Keratinocyte (primary cell): Measurements from ENCODE around the gene B4GALT3. TPM values are rescaled to one million over a fixed set of nuclear protein-coding genes. Genes with fewer than 3 reads are reported as not detected.

ENCODE experiments used
- DNase-seq: peaks from one replicate; pipeline ENCODE4 v3.0.0-alpha.2; 2011; ENCODE audit warnings: low read depth, missing footprints, low spot score
- FAIRE-seq: peaks from 2 replicates; lab custom pipeline; 2011; peaks lifted over from hg19 to GRCh38; lab: Jason Lieb, UNC
- H2AFZ ChIP-seq: 2 replicates; pipeline ENCODE4 v1.6.0; 2012; ENCODE audit warnings: low read length, control low read depth, inconsistent platforms; ENCODE audit not compliant: control insufficient read depth
- H3K27ac ChIP-seq: 2 replicates; pipeline ENCODE4 v1.5.1; 2011; ENCODE audit warnings: low read length; ENCODE audit not compliant: control insufficient read depth, insufficient read depth
- H3K27me3 ChIP-seq: 3 replicates; pipeline ENCODE4 v1.6.0; 2011; ENCODE audit warnings: low read length; ENCODE audit not compliant: control insufficient read depth, insufficient read depth; ENCODE audit errors: extremely low read depth
- H3K36me3 ChIP-seq, 2 experiments: 2 replicates in 1 of 2; 3 replicates in 1 of 2; pipeline ENCODE4 v1.5.1; 2011; ENCODE audit warnings: low read length in 2 of 2, mild to moderate bottlenecking in 1 of 2; ENCODE audit not compliant: control insufficient read depth in 2 of 2, insufficient read depth in 2 of 2; ENCODE audit errors: extremely low read depth in 1 of 2
- H3K4me1 ChIP-seq: 3 replicates; pipeline ENCODE4 v1.5.1; 2011; ENCODE audit warnings: low read length; ENCODE audit not compliant: control insufficient read depth, insufficient read depth; ENCODE audit errors: extremely low read depth
- H3K4me2 ChIP-seq: 3 replicates; pipeline ENCODE4 v1.6.0; 2011; ENCODE audit warnings: low read depth, low read length; ENCODE audit not compliant: control insufficient read depth, insufficient read depth; ENCODE audit errors: extremely low read depth
- H3K4me3 ChIP-seq, 3 experiments: fragments of 200-600 bp in 1 of 3; sonication (generic) in 1 of 3; 2 replicates in 2 of 3; 3 replicates in 1 of 3; pipeline ENCODE4 v1.5.1; 2011 to 2016; ENCODE audit warnings: low read length in 3 of 3, mild to moderate bottlenecking in 3 of 3, control low read depth in 2 of 3, inconsistent platforms in 1 of 3, low read depth in 1 of 3, mixed read lengths in 1 of 3, mixed run types in 1 of 3, moderate library complexity in 1 of 3; ENCODE audit not compliant: control insufficient read depth in 2 of 3, insufficient read depth in 2 of 3; ENCODE audit errors: extremely low read depth in 1 of 3
- H3K79me2 ChIP-seq: 2 replicates; pipeline ENCODE4 v1.6.0; 2012; ENCODE audit warnings: low read length; ENCODE audit not compliant: control insufficient read depth, insufficient read depth
- H3K9ac ChIP-seq: 3 replicates; pipeline ENCODE4 v1.6.0; 2011; ENCODE audit warnings: low read length; ENCODE audit not compliant: control insufficient read depth, insufficient read depth; ENCODE audit errors: extremely low read depth
- H3K9me1 ChIP-seq: 3 replicates; pipeline ENCODE4 v1.6.0; 2011; ENCODE audit warnings: low read length; ENCODE audit not compliant: control insufficient read depth, insufficient read depth; ENCODE audit errors: extremely low read depth
- H3K9me3 ChIP-seq: 2 replicates; pipeline ENCODE4 v1.5.1; 2012; ENCODE audit warnings: low read depth, low read length; ENCODE audit not compliant: control insufficient read depth
- H4K20me1 ChIP-seq: 3 replicates; pipeline ENCODE4 v1.6.0; 2011; ENCODE audit warnings: low read length; ENCODE audit not compliant: control insufficient read depth, insufficient read depth; ENCODE audit errors: extremely low read depth
- EZH2 ChIP-seq: IDR thresholded peaks from one replicate; pipeline ENCODE4 v1.6.1; 2012; ENCODE audit warnings: inconsistent platforms, mild to moderate bottlenecking, low read length, moderate library complexity
- dilution Hi-C: fragments of 300-500 bp; cut with MboI; formaldehyde crosslinking; loops from one replicate; pipeline ENCODE4 v1.7.0; 2020; ENCODE audit warnings: low sequenced_read_pairs; ENCODE audit not compliant: extremely low pct_ligation_motif_present
- polyA plus RNA-seq, 5 experiments: library from polyadenylated mRNA; depleted of rRNA in 3 of 5; stranded (reverse) in 3 of 5; stranded (forward) in 1 of 5; unstranded in 1 of 5; fragments of >200 nt; gene quantifications; 1 replicate in 1 of 5; 2 replicates in 3 of 5; 3 replicates in 1 of 5; pipeline versions ENCODE4 v1.2.1 to v1.2.3, GENCODE V29; 2011 to 2012; ENCODE audit warnings: missing spikeins in 2 of 5, low read depth in 1 of 5, low replicate concordance in 1 of 5
- TF ChIP-seq, protein P1 (sequence below), 3 experiments: IDR thresholded peaks in 1 of 3; conservative IDR thresholded peaks in 1 of 3; optimal IDR thresholded peaks in 1 of 3; 2 replicates in 2 of 3; 3 replicates in 1 of 3; pipeline versions ENCODE3 to v1.5.1; 2011; ENCODE audit warnings: low read length in 3 of 3, mild to moderate bottlenecking in 3 of 3, moderate library complexity in 2 of 3, control low read depth in 1 of 3, inconsistent platforms in 1 of 3; ENCODE audit not compliant: insufficient read depth in 2 of 3; ENCODE audit errors: extremely low read depth in 1 of 3

Gene B4GALT3
- polyA plus RNA-seq, 1 donor (not counting 4 experiments of a cell fraction or from before 2014, with no cell fraction given), result 19.1 TPM

DNA sequence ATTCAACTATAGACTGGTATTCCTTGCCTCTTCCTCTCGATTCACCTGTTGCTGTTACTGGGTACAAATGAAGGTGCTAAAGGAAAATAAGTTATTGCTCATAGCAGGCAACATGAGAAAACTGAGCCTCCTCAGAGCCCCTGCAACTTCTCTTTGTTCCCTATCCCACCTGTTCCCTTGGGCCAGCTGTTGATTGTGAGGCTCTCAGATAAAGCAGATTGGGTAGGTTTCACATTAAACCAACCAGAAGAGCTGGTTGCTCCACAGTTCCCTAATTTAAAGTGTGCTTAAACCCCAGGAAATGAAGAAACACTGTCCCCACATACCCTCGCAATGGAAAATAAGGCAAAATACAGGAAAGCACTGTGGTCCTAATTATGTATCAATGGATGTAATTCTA, 49.7 kb downstream of the B4GALT3 start:
- Histone ChIP-seq H3K4me3 (no peak overlapping the region), H3K36me3 (peaks cover 11 to 36% of the 10 kb centered on the region in 2 experiments), H2AFZ (no peak overlapping the region), H3K9me1 (no peaks in the 10 kb centered on the region), H3K27me3 (no peaks in the 10 kb centered on the region), H3K9me3 (no peaks in the 10 kb centered on the region), H3K9ac (no peak overlapping the region), H3K27ac (no peak overlapping the region), H3K4me2 (no peak overlapping the region), H3K79me2 (peaks cover 58% of the 10 kb centered on the region), H3K4me1 (no peaks in the 10 kb centered on the region), H4K20me1 (no peaks in the 10 kb centered on the region)
- DNase-seq, result no peak
- TF ChIP-seq EZH2, result no peak
- TF ChIP-seq, protein P1, sequence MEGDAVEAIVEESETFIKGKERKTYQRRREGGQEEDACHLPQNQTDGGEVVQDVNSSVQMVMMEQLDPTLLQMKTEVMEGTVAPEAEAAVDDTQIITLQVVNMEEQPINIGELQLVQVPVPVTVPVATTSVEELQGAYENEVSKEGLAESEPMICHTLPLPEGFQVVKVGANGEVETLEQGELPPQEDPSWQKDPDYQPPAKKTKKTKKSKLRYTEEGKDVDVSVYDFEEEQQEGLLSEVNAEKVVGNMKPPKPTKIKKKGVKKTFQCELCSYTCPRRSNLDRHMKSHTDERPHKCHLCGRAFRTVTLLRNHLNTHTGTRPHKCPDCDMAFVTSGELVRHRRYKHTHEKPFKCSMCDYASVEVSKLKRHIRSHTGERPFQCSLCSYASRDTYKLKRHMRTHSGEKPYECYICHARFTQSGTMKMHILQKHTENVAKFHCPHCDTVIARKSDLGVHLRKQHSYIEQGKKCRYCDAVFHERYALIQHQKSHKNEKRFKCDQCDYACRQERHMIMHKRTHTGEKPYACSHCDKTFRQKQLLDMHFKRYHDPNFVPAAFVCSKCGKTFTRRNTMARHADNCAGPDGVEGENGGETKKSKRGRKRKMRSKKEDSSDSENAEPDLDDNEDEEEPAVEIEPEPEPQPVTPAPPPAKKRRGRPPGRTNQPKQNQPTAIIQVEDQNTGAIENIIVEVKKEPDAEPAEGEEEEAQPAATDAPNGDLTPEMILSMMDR (optimal IDR thresholded peaks at IDR 0.05 in 1 of 3, IDR thresholded peaks at IDR 0.05 in 1 of 3, conservative IDR thresholded peaks at IDR 0.05 in 1 of 3; ENCODE audit: extremely low read depth in 1 of 3, insufficient read depth in 2 of 3, low read length in 3 of 3), result no peak
- dilution Hi-C loops, result no loop called here
- no peak for FAIRE-seq

DNA sequence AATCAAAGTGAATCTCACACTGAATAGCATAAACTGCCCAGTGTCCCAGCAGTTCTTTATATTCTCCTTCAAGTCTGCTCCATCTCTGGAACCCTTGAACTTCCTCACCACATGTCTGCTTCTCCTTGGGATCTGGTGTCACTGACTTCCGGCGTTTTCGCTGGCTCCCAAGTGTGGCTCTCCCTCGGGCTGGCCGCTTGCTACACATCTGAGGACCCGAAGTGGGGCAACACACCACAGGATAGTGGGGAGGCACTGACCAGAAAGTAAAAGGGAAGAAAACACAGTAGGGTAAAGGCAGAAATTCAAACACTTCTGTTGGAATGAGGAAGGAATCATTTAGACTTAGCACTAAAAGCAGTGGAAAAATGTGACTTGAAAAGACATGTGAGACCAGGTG, 54.3 kb downstream of the B4GALT3 start:
- Histone ChIP-seq H3K79me2 (peaks cover 36% of the 10 kb centered on the region), H3K27ac (no peak overlapping the region), H4K20me1 (no peaks in the 10 kb centered on the region), H3K4me2 (no peak overlapping the region), H3K27me3 (no peaks in the 10 kb centered on the region), H2AFZ (no peak overlapping the region), H3K36me3 (peaks cover 28 to 44% of the 10 kb centered on the region in 2 experiments), H3K4me3 (no peak overlapping the region), H3K9me1 (no peaks in the 10 kb centered on the region), H3K9ac (no peak overlapping the region), H3K9me3 (no peaks in the 10 kb centered on the region), H3K4me1 (peaks cover 18% of the 10 kb centered on the region)
- no peak for DNase-seq
- dilution Hi-C loops, result no loop called here
- no peak for TF ChIP-seq EZH2
- TF ChIP-seq, protein P1 (optimal IDR thresholded peaks at IDR 0.05 in 1 of 3, IDR thresholded peaks at IDR 0.05 in 1 of 3, conservative IDR thresholded peaks at IDR 0.05 in 1 of 3; ENCODE audit: extremely low read depth in 1 of 3, insufficient read depth in 2 of 3, low read length in 3 of 3), result no peak
- FAIRE-seq, result no peak
